A673 (cell line): ENCODE measurements around the gene PCDHB7. TPM values are rescaled to one million over a fixed set of nuclear protein-coding genes. Genes with fewer than 3 reads are reported as not detected.
A peak's percentile ranks its signal among the peaks of the same experiment; 100 is the strongest.
"Not testable (repeated sequence)": the region's sequence is repeated elsewhere in the genome, so short reads cannot be mapped to it uniquely, and the experiment has no call there.

Experiments
- Bru-seq: library from RNA; stranded (reverse); fragments of 400-500 nt; gene quantifications from one replicate; lab custom pipeline; 2021; lab: Mats Ljungman, UMichigan
- BruChase-seq, 2 experiments: library from RNA; stranded (reverse); fragments of 400-500 nt; gene quantifications; one replicate each; lab custom pipeline; 2021; lab: Mats Ljungman, UMichigan
- BruUV-seq: library from RNA; stranded (reverse); fragments of 400-500 nt; replicated peaks from 2 replicates; lab custom pipeline; 2021; lab: Mats Ljungman, UMichigan
- CTCF ChIA-PET: fragments of 300-600 bp; sonication (Branson Sonifier 250); formaldehyde crosslinking; loops from one replicate; lab custom pipeline; 2022; ENCODE audit warnings: antibody characterized with exemption; lab: Charles Lee
- POLR2A ChIA-PET: fragments of 300-600 bp; sonication (Branson Sonifier 250); formaldehyde crosslinking; loops from one replicate; lab custom pipeline; 2022; ENCODE audit warnings: antibody characterized with exemption; ENCODE audit not compliant: low non-redundant PET; lab: Charles Lee
- DNase-seq: peaks from one replicate; pipeline ENCODE4 v3.0.0-alpha.2; 2015; ENCODE audit warnings: low spot score
- H3K27ac ChIP-seq: fragments of 200-600 bp; sonication (generic); 2 replicates; pipeline ENCODE4 v1.5.1; 2016; ENCODE audit warnings: mixed run types, low read depth, mild to moderate bottlenecking, mixed read lengths, antibody characterized with exemption, low read length; ENCODE audit not compliant: poor library complexity, severe bottlenecking
- H3K27me3 ChIP-seq: fragments of 200-600 bp; sonication (generic); replicated peaks from 2 replicates; pipeline ENCODE4 v1.6.1; 2017; ENCODE audit warnings: mixed run types, low read depth, mild to moderate bottlenecking, mixed read lengths, antibody characterized with exemption, low read length; ENCODE audit not compliant: insufficient read depth, poor library complexity
- H3K36me3 ChIP-seq: fragments of 200-600 bp; sonication (generic); 2 replicates; pipeline ENCODE4 v1.6.1; 2016; ENCODE audit warnings: mixed run types, mild to moderate bottlenecking, mixed read lengths, antibody characterized with exemption, low read length; ENCODE audit not compliant: insufficient read depth, poor library complexity, severe bottlenecking
- H3K4me1 ChIP-seq: fragments of 200-600 bp; sonication (generic); 2 replicates; pipeline ENCODE4 v1.6.1; 2017; ENCODE audit warnings: mixed run types, mild to moderate bottlenecking, mixed read lengths, antibody characterized with exemption, low read length; ENCODE audit not compliant: insufficient read depth, poor library complexity, severe bottlenecking
- H3K4me3 ChIP-seq: fragments of 200-600 bp; sonication (generic); 2 replicates; pipeline ENCODE4 v1.5.1; 2016; ENCODE audit warnings: low read depth, mixed run types, mild to moderate bottlenecking, mixed read lengths, low read length; ENCODE audit not compliant: poor library complexity, severe bottlenecking
- H3K9me3 ChIP-seq: fragments of 200-600 bp; sonication (generic); 2 replicates; pipeline ENCODE4 v1.6.1; 2016; ENCODE audit warnings: mixed run types, low read depth, mild to moderate bottlenecking, mixed read lengths, antibody characterized with exemption, low read length; ENCODE audit not compliant: poor library complexity, severe bottlenecking
- CTCF ChIP-seq: fragments of 300-800, 200-600 bp; sonication (generic); conservative IDR thresholded peaks from 2 replicates; pipeline ENCODE4 v1.5.1; 2017; ENCODE audit warnings: low read depth, mild to moderate bottlenecking, antibody characterized with exemption, low read length, moderate library complexity, mixed read lengths
- EZH2 ChIP-seq: fragments of 200-600 bp; sonication (generic); IDR thresholded peaks from 2 replicates; pipeline ENCODE4 v1.6.1; 2017; ENCODE audit warnings: borderline replicate concordance, low read depth, mild to moderate bottlenecking, mixed read lengths, antibody characterized with exemption, low read length; ENCODE audit not compliant: poor library complexity, severe bottlenecking
- intact Hi-C: fragments of 100-400 bp; cut with micrococcal nuclease; formaldehyde crosslinking; loops from one replicate; pipeline ENCODE4 v1.10.0; 2022; ENCODE audit not compliant: unreplicated experiment
- long read RNA-seq: library from polyadenylated mRNA; stranded (forward); transcript quantifications from one replicate; pipeline ENCODE4 v2.0.0, GENCODE V29; 2022
- total RNA-seq: library from RNA; stranded (reverse); gene quantifications from 2 replicates; pipeline ENCODE4 v1.2.3, GENCODE V29; 2021

Gene PCDHB7
- total RNA-seq = 2.0 and 2.3 TPM in 2 replicates
- Bru-seq, nascent RNA = percentile 48 among the genes with signal in this experiment
- percentile 61 among the genes with signal in this experiment for BruChase-seq, experiment 1, labeled RNA remaining after a 2-hour chase
- BruChase-seq, experiment 2, labeled RNA remaining after a 6-hour chase = percentile 67 among the genes with signal in this experiment
- long read RNA-seq, transcript PCDHB7-201 (1 exons, 3,765 nt) = major isoform, 9 of 9 reads
- long read RNA-seq, partial matches to known transcripts = 0 of 9 reads
- long read RNA-seq, other reads (novel, unspliced or antisense) = 0 of 9 reads

- POLR2A ChIA-PET = no interaction called here
- peak within 1 kb of the TSS; percentile 16 for H3K4me3 ChIP-seq
- no peaks in the 10 kb centered on the region for H3K27me3 ChIP-seq
- intact Hi-C loops = no loop called here
- no peak within 1 kb of the TSS for H3K27ac ChIP-seq
- TSS peak; percentile 43 for BruUV-seq
- no peaks in the 10 kb centered on the region for H3K4me1 ChIP-seq
- peak; percentile 85 for DNase-seq
- TF ChIP-seq CTCF = peak; percentile 83
- no peak for TF ChIP-seq EZH2
- no peaks in the 10 kb centered on the region for H3K36me3 ChIP-seq
- CTCF ChIA-PET = no interaction called here
- H3K9me3 ChIP-seq = no peaks in the 10 kb centered on the region
Observed at GRCh38 chr5:141172381-141173204, at the start of gene PCDHB7. TSS of gene PCDHB7 (plus strand) at chr5:141172644. CDS start at chr5:141172836, 192 bp downstream.

DNA sequence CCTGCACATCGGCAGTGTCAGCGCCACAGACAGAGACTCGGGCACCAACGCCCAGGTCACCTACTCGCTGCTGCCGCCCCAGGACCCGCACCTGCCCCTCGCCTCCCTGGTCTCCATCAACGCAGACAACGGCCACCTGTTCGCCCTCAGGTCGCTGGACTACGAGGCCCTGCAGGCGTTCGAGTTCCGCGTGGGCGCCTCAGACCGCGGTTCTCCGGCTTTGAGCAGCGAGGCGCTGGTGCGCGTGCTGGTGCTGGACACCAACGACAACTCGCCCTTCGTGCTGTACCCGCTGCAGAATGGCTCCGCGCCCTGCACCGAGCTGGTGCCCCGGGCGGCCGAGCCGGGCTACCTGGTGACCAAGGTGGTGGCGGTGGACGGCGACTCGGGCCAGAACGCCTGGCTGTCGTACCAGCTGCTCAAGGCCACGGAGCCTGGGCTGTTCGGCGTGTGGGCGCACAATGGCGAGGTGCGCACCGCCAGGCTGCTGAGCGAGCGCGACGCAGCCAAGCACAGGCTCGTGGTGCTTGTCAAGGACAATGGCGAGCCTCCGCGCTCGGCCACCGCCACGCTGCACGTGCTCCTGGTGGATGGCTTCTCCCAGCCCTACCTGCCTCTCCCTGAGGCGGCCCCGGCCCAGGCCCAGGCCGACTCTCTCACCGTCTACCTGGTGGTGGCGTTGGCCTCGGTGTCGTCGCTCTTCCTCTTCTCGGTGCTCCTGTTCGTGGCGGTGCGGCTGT, 48.9 kb upstream of the PCDHB7 start:
- BruUV-seq, H3K9me3 ChIP-seq, CTCF ChIA-PET, H3K36me3 ChIP-seq, H3K4me1 ChIP-seq, DNase-seq, H3K27me3 ChIP-seq, H3K27ac ChIP-seq, H3K4me3 ChIP-seq, POLR2A ChIA-PET, intact Hi-C loops: not testable (repeated sequence)

DNA sequence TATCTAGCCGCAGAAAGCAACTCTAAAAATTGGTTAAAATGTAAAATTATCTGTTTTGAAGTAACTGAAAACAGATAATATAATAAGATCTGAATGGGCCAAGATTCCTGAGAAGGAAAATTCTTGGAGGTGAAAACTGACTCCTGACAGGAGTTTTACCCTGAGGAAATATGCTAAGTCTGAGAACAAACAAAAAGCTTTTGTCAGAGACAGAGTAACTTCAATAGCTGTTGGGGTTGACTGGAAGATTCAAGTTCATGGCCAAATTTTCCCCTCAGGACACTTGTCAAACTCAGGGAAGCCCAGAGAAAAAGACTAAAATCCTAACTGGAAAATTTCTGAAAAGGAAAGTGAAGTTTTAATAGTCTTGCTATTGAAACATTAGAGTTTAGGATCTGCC, 45.1 kb upstream of the PCDHB7 start:
- H3K4me1 ChIP-seq = no peaks in the 10 kb centered on the region
- H3K4me3 ChIP-seq = no peak overlapping the region
- TF ChIP-seq EZH2 = no peak
- no peak for TF ChIP-seq CTCF
- no peak overlapping the region for H3K27ac ChIP-seq
- no peak for DNase-seq
- intact Hi-C loops = no loop called here
- no TSS peak for BruUV-seq
- CTCF ChIA-PET = no interaction called here
- no peaks in the 10 kb centered on the region for H3K27me3 ChIP-seq
- no peaks in the 10 kb centered on the region for H3K36me3 ChIP-seq
- POLR2A ChIA-PET = no interaction called here
- H3K9me3 ChIP-seq = no peaks in the 10 kb centered on the region
